Esophagus (tissue), 2 donors: ENCODE data around the gene ACSF3. TPM values are rescaled to one million over a fixed set of nuclear protein-coding genes. Genes with fewer than 3 reads are reported as not detected.

ENCODE experiments used
- H3K27ac ChIP-seq, 2 donors: one replicate each; pipeline ENCODE4 v1.5.1; 2013; ENCODE audit warnings: low read depth in 2 of 2, mild to moderate bottlenecking in 2 of 2, inconsistent platforms in 1 of 2, low read length in 1 of 2, moderate library complexity in 1 of 2
- H3K27me3 ChIP-seq, 2 donors: one replicate each; pipeline ENCODE4 v1.6.1; 2013; ENCODE audit warnings: low read length in 2 of 2, control low read depth in 1 of 2, mild to moderate bottlenecking in 1 of 2; ENCODE audit not compliant: insufficient read depth in 2 of 2, control insufficient read depth in 1 of 2
- H3K36me3 ChIP-seq, 2 donors: one replicate each; pipeline ENCODE4 v1.6.1; 2013; ENCODE audit warnings: low read length in 1 of 2; ENCODE audit not compliant: control insufficient read depth in 2 of 2, insufficient read depth in 2 of 2
- H3K4me1 ChIP-seq, 2 donors: one replicate each; pipeline ENCODE4 v1.6.1; 2013; ENCODE audit warnings: low read length in 1 of 2; ENCODE audit not compliant: control insufficient read depth in 2 of 2, insufficient read depth in 2 of 2
- H3K4me3 ChIP-seq, 2 donors: one replicate each; pipeline ENCODE4 v1.5.1; 2013; ENCODE audit warnings: low read length in 2 of 2, mild to moderate bottlenecking in 2 of 2, low read depth in 1 of 2, moderate library complexity in 1 of 2
- H3K9me3 ChIP-seq, 2 donors: one replicate each; pipeline ENCODE4 v1.6.1; 2013; ENCODE audit warnings: mild to moderate bottlenecking in 2 of 2, low read depth in 1 of 2, low read length in 1 of 2, moderate library complexity in 1 of 2; ENCODE audit not compliant: control insufficient read depth in 2 of 2, insufficient read depth in 1 of 2
- WGBS, 2 donors: extraction: QIAGEN DNeasy Blood & Tissue Kit; methylation state at CpG; one replicate each; pipeline ENCODE4 v1.1.7; 2013; 5-methylcytosine and 5-hydroxymethylcytosine counted together
- polyA plus RNA-seq, 2 donors: library from polyadenylated mRNA; stranded (reverse); fragments of 200-250 nt; gene quantifications; one replicate each; pipeline ENCODE4 v1.2.3, GENCODE V29; 2013
- donor health status: healthy with polysubstance abuse.
- donor health status: Bipolar disorder and iron deficiency.

Gene ACSF3
- polyA plus RNA-seq, 2 donors = 14.1 to 22.3 TPM

DNA sequence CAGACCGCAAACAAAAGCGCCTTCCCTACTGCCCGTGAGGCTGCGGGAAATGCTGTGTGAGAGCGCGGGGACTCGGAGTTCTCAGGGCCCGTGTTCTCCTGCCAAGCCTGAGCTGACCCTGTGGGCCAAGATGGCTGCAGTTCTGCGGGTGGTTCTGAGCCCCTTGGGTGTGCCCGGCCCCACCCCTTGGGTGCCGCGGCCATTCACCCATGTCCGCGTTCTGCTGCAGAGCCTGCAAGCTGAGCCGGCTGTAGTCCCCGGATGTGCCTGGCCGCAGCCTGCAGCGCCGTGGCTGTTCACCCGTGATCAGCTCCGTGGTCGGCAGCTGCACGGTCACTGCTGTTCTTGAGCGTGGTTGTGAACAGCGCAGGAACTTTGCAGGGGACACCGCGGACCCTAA lies 20.0 kb downstream of the ACSF3 start:
- Histone ChIP-seq H3K27ac (no peak overlapping the region), H3K36me3 (peaks cover 5 to 51% of the 10 kb centered on the region in 2 donors), H3K4me3 (no peak overlapping the region), H3K27me3 (no peaks in the 10 kb centered on the region), H3K9me3 (no peaks in the 10 kb centered on the region), H3K4me1 (peaks cover 5 to 12% of the 10 kb centered on the region in 2 donors)
- 95 to 96% methylated on average over 27 of the region's 27 CpGs for WGBS, 2 donors

DNA sequence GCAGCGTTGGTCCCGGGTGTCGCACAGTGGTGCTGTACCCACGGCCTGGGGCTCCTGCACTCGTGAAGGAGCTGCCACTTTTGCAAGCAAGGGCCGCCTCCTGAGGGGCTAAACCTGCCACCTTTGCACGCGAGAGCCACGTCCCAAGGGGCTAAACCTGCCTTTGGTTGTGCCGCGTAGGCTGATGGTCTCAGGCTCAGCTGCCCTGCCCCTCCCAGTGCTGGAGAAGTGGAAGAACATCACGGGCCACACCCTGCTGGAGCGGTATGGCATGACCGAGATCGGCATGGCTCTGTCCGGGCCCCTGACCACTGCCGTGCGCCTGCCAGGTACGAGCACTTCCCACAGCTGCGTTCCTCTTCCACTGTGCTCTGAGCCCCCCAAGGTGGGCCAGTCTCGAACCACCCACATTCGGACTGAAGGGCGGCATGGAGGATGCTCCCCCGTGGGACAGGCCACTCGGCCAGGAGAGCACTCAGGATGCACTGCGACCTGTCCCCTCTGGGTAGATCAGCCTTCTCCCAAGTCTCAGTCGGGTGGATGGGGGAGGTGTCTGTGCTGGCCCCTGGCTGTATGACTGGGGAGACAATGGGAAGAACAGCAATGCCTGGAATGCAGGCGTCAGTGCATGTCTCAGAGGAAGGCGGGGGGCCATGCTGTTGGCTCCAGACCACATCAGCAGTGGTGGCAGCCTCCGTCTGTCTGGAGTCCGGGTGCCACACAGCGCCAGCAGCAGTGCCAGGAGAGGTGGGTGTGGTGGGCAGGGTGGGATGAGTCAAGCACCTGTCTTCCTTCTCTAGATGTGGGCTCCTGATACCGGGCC lies 20.7 kb downstream of the ACSF3 start:
- Histone ChIP-seq H3K9me3 (no peaks in the 10 kb centered on the region), H3K36me3 (peaks cover 5 to 51% of the 10 kb centered on the region in 2 donors), H3K27me3 (no peaks in the 10 kb centered on the region), H3K4me3 (no peak overlapping the region), H3K4me1 (peaks cover 5 to 12% of the 10 kb centered on the region in 2 donors), H3K27ac (no peak overlapping the region)
- WGBS, 2 donors = 82 to 89% methylated on average over 33 of the region's 33 CpGs

DNA sequence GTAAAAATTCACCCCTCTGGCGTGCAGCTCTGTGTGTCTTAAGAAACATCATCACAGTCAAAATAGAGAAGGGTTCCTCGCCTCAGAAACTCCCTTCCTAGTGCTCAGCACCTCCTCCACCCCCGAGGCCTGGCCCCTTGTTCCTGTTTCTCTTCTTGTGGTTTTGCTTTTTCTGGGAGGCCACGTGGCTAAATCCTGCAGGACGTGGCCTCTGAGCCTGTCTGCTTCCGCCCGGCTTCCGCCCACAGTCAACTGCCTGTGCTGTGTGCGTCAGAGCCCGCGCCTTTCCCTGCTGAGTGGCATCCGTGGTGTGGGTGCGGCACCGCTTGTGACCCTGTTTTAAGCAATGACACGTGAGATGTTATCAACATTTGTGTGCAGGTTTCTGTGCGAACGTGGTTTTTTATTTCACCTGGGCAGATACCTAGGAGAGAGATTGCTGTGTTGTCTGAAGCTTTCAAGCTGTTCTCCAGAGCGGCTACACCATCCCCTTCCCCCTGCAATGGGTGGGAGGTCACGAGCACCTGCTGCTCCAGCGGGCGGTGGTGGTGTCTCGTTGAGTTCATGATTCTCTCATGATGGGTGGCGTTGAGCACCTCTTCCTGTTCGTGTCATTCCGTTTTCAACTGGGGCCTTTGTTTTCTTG lies 21.7 kb downstream of the ACSF3 start:
- Histone ChIP-seq H3K27me3 (no peaks in the 10 kb centered on the region), H3K36me3 (peaks cover 5 to 59% of the 10 kb centered on the region in 2 donors), H3K27ac (peak overlapping the region in 1 of 2 donors; percentile 51), H3K4me1 (peaks cover 5 to 12% of the 10 kb centered on the region in 2 donors), H3K9me3 (no peaks in the 10 kb centered on the region), H3K4me3 (no peak overlapping the region)
- 65 to 73% methylated on average over 25 of the region's 25 CpGs for WGBS, 2 donors

DNA sequence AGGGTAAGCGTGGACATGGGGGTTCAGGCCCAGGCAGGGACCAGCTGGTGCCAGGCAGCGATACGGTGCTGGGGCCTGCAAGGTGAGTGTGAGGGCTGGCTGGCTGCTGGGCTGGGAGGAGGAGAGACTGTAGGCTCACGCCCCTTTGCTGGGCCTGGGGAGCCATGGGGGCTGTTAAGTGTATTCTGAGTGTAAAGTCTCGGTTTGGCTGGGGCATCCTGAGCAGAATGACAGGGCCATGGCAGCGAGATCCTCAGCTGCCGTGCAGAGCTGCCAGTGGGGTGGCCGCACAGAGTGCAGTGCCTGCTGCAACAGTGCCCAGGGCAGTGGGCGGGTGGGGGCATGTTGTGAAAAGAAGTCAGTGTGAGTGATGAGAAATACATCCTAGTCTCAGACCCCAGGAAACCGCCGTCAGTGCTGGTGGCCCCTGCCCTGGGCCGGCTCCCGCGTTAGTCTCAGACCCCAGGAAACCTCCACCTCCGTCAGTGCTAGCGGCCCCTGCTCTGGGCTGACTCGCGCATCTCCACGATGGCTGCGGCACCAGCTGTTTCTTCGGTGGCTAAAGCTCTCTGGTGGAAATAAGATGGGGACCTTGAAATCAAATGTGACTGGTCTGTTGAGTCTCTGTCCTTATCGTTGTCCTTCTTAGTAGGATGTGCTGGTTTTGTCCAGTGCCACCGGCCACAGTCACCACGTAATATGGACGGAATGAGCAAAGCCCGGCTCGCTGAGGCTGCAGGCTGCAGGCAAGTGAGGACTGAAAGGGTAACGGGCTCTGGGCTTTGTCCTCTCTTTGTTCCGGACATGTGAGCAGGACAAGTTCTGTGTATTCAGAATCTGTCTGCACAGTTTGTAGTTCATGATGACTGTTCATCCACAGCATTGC lies 22.9 kb downstream of the ACSF3 start:
- 90 to 94% methylated on average over 29 of the region's 29 CpGs for WGBS, 2 donors
- Histone ChIP-seq H3K27ac (no peak overlapping the region), H3K4me3 (no peak overlapping the region), H3K9me3 (no peaks in the 10 kb centered on the region), H3K27me3 (no peaks in the 10 kb centered on the region), H3K4me1 (peaks cover 5 to 12% of the 10 kb centered on the region in 2 donors), H3K36me3 (peaks cover 11 to 64% of the 10 kb centered on the region in 2 donors)

DNA sequence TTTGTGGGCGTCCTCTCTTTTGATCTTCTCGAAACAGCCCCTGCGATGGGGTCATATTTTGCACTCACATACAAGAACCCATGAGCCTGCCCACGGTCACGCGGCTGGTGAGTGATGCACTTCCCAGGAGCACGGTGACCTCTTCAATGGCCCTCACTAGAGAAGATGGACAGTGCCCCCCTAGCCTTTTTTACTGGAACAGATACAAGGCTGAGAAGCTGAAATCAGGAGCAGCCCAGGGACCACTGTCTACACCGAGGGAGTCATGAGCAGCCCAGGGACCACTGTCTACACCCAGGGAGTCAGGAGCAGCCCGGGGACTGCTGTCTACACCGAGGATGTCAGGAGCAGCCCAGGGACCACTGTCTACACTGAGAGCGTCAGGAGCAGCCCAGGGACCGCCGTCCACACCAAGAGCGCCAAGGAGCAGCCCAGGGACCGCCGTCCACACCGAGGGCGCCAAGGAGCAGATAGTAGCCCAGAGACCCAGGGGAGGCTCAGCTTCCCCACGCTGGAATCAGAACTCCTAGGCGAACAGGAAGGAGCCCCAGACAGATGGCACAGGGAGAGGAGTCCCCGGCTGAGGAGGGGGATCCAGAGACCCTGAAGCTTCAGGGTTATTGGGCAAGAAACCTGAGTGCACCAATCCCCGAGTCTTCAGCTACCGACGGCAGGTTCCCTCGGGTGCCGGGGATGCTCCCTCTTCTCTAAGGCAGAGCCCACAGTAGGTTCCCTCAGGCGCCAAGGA lies 23.7 kb downstream of the ACSF3 start:
- Histone ChIP-seq H3K27me3 (no peaks in the 10 kb centered on the region), H3K9me3 (no peaks in the 10 kb centered on the region), H3K27ac (no peak overlapping the region), H3K4me1 (peaks cover 5 to 12% of the 10 kb centered on the region in 2 donors), H3K36me3 (peaks cover 11 to 59% of the 10 kb centered on the region in 2 donors), H3K4me3 (no peak overlapping the region)
- WGBS, 2 donors = 95% methylated on average over 27 of the region's 27 CpGs

DNA sequence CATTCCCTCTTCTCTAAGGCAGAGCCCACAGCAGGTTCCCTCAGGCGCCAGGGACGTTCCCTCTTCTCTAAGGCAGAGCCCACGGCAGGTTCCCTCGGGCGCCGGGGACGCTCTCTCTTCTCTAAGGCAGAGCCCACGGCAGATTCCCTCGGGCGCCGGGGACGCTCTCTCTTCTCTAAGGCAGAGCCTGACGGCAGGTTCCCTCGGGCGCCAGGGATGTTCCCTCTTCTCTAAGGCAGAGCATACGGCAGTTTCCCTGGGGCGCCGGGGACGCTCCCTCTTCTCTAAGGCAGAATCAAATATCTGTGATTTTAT lies 24.3 kb downstream of the ACSF3 start:
- H3K36me3 ChIP-seq = peaks cover 10 to 54% of the 10 kb centered on the region in 2 donors
- no peaks in the 10 kb centered on the region for H3K9me3 ChIP-seq
- no peaks in the 10 kb centered on the region for H3K27me3 ChIP-seq
- H3K27ac ChIP-seq = no peak overlapping the region
- no peak overlapping the region for H3K4me3 ChIP-seq
- peaks cover 5 to 12% of the 10 kb centered on the region in 2 donors for H3K4me1 ChIP-seq
- 81 to 94% methylated on average over 19 of the region's 19 CpGs for WGBS, 2 donors

DNA sequence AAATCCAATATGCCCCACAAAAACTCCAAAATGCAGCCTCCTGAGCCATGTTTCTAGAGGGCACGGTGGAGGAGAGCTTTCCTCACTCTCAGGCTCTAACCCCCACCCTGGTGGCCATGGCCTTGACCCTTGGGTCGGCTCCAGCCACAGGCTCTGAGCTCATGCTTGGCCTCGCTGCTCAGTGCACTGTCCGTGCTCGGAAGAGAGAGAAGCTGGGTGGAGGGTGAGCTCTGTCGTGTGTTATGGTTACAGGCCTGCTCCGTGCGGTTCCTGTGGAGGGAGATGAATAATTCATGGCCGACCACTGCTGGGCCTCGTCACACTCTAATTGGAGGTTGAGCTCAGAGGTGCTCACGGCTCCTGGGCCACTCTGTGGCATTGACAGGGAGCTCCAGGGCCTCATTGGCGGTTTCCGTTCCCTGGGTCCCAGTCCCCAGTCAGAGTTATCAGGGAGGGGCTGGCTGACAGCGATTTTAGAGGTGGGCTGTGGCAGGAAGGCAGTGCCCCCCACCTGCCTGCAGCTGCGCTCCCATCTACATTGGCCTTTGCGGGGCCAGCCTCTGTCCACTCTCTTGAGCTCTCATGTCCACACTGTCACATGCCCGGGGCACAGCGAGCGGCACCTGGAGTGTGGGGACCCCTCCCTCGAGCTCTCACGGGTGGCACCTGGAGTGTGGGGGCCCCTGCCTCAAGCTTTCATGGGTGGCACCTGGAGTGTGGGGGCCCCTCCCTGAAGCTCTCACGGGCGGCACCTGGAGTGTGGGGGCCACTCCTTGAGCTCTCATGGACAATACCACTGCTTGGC lies 24.9 kb downstream of the ACSF3 start:
- Histone ChIP-seq H3K36me3 (peaks cover 6 to 54% of the 10 kb centered on the region in 2 donors), H3K27ac (no peak overlapping the region), H3K4me3 (no peak overlapping the region), H3K9me3 (no peaks in the 10 kb centered on the region), H3K4me1 (peaks cover 3 to 15% of the 10 kb centered on the region in 2 donors), H3K27me3 (no peaks in the 10 kb centered on the region)
- WGBS, 2 donors = 83 to 85% methylated on average over 22 to 23 of the region's 23 CpGs

DNA sequence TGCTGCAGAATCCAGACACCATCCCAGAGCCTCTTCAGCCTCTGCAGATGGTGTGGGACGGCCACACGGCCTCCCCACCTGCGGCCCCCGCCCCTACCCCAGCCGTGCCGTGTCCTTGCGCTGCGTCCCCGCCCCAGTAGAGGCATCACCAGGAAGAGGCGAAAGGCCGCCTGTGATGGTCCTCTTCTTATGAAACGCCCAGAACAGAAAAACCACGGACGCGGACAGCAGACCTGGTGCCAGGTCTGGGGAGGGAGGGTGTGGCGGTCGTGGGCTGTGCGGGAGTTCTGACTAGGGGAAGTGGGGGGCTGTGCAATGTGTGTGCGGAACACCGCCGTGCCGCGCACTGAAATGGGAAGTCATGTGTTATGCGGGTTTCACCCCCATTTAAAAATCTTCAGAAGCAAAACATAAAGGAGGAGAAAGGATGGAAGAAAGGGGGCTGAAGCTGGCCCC lies 25.5 kb downstream of the ACSF3 start:
- 85 to 86% methylated on average over 24 of the region's 24 CpGs for WGBS, 2 donors
- Histone ChIP-seq H3K4me3 (no peak overlapping the region), H3K27me3 (no peaks in the 10 kb centered on the region), H3K9me3 (no peaks in the 10 kb centered on the region), H3K27ac (no peak overlapping the region), H3K4me1 (peaks cover 3 to 15% of the 10 kb centered on the region in 2 donors), H3K36me3 (peaks cover 6 to 52% of the 10 kb centered on the region in 2 donors)
